Upper lobe of right lung (tissue), 1 donor: Measurements from ENCODE around the gene WFS1. TPM values are rescaled to one million over a fixed set of nuclear protein-coding genes. Genes with fewer than 3 reads are reported as not detected.
A peak's percentile ranks its signal among the peaks of the same experiment; 100 is the strongest.

Experiments used
- ATAC-seq: fragments of 200-7000 bp; cut with Tn5 transposase; one replicate; pipeline ENCODE4 v1.9.1; 2020; ENCODE audit warnings: mild to moderate bottlenecking, moderate library complexity
- DNase-seq: peaks from one replicate; pipeline ENCODE4 v3.0.0-alpha.2; 2020
- H3K27ac ChIP-seq: fragments of 200-600 bp; one replicate; pipeline ENCODE4 v1.8.0; 2022
- H3K27me3 ChIP-seq: fragments of 200-600 bp; one replicate; pipeline ENCODE4 v1.8.0; 2022; ENCODE audit warnings: mild to moderate bottlenecking
- H3K36me3 ChIP-seq: fragments of 200-600 bp; one replicate; pipeline ENCODE4 v1.8.0; 2022
- H3K4me1 ChIP-seq: fragments of 200-600 bp; one replicate; pipeline ENCODE4 v1.8.0; 2022
- H3K4me3 ChIP-seq: fragments of 200-600 bp; one replicate; pipeline ENCODE4 v1.8.0; 2022; ENCODE audit warnings: mild to moderate bottlenecking
- H3K9me3 ChIP-seq: fragments of 200-600 bp; one replicate; pipeline ENCODE4 v1.8.0; 2022
- intact Hi-C: fragments of 100-400 bp; cut with DNase I; formaldehyde crosslinking; loops from one replicate; pipeline ENCODE4 v1.11.0; 2022
- total RNA-seq: library from RNA; stranded (reverse); fragmentation: NEBNext Ultra II Directional; extraction: Animal tissue kit (Norgen Biotek cat#: 25700); gene quantifications from one replicate; pipeline ENCODE4 v1.2.1, GENCODE V29; 2021
- TF ChIP-seq, protein P1 (sequence below): fragments of 200-600 bp; IDR thresholded peaks from one replicate; pipeline ENCODE4 v1.8.0; 2022; ENCODE audit warnings: antibody characterized with exemption
- donor health status: DM: no; HTN: yes; CAD: no; lungs with severe emphysema.

The WFS1 gene
- total RNA-seq, 1 donor from 2014 or later = 110 TPM

DNA sequence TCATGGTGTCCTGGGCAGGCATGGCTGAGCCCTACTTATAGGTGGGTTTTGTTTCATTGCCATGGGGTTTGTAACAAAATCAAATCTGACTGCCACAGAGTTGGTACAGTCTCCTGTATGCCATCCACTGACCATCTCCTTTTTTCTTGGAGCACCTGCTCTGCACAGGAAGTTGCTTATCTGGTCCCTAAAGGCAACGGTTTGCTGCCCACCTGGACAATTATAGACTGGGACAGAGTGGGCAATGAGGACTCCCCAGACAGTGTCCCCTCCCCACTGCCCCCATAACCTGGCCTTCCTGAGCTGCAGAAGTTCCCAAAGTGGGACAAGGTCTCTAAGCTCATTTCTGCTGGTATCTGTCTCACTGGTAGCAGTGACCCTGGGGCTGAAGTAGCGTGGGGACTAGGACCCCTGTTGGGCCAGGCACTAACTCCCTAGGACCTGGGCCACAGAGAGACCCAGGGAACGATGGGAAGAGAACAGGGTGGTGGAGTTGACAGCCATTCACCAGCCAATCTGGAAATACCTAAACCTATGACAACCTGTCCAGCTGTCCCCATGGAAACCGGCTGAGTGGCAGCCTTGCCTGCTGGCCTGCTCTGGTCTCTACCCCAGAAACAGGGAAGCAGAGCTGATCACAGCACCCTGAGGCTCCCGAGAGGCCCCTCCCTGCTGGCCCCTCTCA is 64.7 kb downstream of the WFS1 start:
- TF ChIP-seq, protein P1, sequence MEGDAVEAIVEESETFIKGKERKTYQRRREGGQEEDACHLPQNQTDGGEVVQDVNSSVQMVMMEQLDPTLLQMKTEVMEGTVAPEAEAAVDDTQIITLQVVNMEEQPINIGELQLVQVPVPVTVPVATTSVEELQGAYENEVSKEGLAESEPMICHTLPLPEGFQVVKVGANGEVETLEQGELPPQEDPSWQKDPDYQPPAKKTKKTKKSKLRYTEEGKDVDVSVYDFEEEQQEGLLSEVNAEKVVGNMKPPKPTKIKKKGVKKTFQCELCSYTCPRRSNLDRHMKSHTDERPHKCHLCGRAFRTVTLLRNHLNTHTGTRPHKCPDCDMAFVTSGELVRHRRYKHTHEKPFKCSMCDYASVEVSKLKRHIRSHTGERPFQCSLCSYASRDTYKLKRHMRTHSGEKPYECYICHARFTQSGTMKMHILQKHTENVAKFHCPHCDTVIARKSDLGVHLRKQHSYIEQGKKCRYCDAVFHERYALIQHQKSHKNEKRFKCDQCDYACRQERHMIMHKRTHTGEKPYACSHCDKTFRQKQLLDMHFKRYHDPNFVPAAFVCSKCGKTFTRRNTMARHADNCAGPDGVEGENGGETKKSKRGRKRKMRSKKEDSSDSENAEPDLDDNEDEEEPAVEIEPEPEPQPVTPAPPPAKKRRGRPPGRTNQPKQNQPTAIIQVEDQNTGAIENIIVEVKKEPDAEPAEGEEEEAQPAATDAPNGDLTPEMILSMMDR = no peak
- peaks cover 30% of the 10 kb centered on the region for H3K27me3 ChIP-seq
- H3K36me3 ChIP-seq = no peaks in the 10 kb centered on the region
- intact Hi-C loops = no loop called here
- H3K9me3 ChIP-seq = no peaks in the 10 kb centered on the region
- H3K4me3 ChIP-seq = no peak overlapping the region
- no peaks in the 10 kb centered on the region for H3K4me1 ChIP-seq
- DNase-seq (no peak), ATAC-seq (no peak)
- H3K27ac ChIP-seq = no peak overlapping the region

DNA sequence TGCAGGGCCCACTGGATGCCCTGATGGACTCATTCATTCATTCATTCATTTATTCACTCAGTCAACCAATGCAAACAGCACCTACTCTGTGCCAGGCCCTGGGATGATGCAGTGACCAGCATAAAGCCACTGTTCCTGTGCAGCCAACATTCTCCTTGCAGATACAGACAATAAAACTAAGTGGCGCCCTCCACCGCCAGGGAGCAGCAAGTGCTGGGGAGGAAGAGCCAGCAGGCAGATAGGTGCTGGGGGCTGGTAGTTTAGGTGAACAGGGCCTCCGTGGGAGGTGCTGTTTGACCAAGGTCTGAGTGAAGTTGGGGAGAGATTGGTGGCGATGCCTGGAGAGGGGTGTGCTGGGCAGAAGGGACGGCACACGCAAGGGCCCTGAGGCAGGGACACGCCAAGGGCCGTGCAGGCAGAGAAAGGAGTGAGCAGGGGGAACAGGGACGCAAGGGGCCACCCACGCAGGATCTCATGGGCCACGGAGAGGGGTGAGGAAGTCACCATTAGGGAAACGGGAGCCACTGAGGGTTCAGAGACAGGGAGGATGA is 65.5 kb downstream of the WFS1 start:
- no peaks in the 10 kb centered on the region for H3K36me3 ChIP-seq
- no peaks in the 10 kb centered on the region for H3K9me3 ChIP-seq
- H3K4me1 ChIP-seq = no peaks in the 10 kb centered on the region
- no peak for DNase-seq
- intact Hi-C loops = no loop called here
- H3K4me3 ChIP-seq = no peak overlapping the region
- peaks cover 38% of the 10 kb centered on the region for H3K27me3 ChIP-seq
- ATAC-seq = no peak
- H3K27ac ChIP-seq = no peak overlapping the region
- TF ChIP-seq, protein P1 = no peak

DNA sequence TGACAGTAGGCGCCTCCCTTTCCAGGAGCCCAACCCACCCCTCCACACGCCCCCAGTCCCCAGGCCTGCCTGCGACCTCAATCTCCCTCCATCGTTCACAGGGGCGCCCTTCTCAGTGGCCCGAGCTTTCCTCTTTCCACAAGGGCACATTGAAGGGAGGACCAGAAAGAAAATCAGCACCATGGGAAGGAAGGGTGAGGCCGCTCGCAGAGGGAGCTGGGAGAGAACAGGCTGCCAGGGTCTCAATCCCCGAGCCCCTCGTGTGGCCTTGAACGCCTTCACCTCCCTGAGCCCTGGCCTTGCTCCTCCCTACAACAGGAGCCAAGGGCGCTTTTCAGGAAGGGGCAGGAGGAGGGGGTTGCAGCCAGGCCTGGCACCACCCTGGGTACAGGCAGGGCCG is 66.5 kb downstream of the WFS1 start:
- H3K4me1 ChIP-seq = no peaks in the 10 kb centered on the region
- intact Hi-C loops = no loop called here
- H3K9me3 ChIP-seq = no peaks in the 10 kb centered on the region
- peaks cover 47% of the 10 kb centered on the region for H3K27me3 ChIP-seq
- no peak overlapping the region for H3K27ac ChIP-seq
- TF ChIP-seq, protein P1 = no peak
- H3K36me3 ChIP-seq = no peaks in the 10 kb centered on the region
- no peak overlapping the region for H3K4me3 ChIP-seq
- ATAC-seq (no peak), DNase-seq (no peak)

DNA sequence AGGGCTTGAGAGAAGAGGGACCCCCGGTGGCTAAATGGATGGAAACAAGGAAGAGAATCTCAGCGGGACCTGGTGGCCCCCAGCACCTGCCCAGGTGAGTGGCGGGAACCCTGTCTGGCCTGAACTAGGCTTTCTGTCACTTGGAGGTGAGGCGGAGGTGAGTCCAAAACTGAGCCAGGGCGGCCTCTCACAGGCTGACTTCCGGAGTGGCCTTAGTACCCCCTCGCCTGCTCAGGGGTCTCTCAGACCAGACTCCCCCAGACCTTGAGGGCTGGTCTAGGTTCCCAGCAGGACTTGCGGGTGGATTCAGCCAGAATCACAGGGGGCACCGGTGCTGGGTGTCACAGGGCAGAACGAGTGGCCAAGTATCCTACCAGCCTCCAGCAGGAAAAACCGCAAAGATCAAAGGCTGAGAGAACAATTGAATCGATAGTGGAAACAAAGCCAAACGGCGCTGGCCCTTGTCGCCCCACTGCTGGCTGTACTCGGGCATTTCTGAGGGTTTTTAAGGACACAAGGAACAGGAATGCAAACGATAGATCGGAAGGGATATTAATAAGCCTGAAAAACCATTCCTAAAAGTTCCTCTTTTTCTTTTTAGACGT is 67.8 kb downstream of the WFS1 start:
- no peak overlapping the region for H3K4me3 ChIP-seq
- no peak overlapping the region for H3K27ac ChIP-seq
- H3K4me1 ChIP-seq = no peaks in the 10 kb centered on the region
- DNase-seq (no peak), ATAC-seq (no peak)
- intact Hi-C loops = no loop called here
- TF ChIP-seq, protein P1 = no peak
- no peaks in the 10 kb centered on the region for H3K36me3 ChIP-seq
- H3K9me3 ChIP-seq = no peaks in the 10 kb centered on the region
- peaks cover 47% of the 10 kb centered on the region for H3K27me3 ChIP-seq

DNA sequence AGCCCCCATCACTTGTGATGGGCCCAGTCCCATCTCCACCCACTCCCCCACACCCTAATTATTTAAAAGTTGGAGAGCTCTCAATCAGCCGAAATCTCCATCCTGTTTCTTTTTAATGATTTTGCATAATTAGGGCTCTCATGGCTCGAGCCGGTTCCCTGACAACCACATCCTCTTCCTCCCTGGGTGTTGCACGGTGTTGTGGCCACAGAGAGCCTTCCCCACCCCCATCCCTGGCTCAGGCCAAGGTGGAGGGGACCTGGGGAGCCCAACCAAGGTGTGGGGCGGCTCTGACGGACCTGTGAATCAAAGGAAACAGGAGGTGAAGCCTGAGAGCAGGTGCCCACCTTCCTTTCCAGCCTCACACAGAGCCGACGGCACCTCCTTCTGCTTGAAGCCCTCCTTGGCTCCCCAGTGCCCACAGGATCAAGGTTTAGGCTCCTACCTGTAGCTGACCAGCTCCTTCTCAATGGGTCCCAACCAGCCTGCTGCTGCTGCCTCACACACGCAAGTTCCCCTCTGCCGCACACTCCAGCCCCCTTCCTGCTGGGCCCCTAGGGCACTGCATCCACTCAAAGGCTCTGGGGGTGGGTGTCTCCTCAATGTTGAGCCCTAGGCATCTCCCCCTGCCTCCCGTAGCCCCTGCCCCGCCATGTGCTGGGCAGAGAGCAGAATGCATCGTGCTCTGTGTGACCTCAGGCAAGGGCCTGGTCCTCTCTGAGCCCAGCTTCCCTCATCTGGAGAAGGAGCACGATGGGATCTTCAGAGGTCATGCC is 68.7 kb downstream of the WFS1 start:
- ATAC-seq = peak; percentile 13

More for the DNA sequence above, 68.7 kb downstream of the WFS1 start:
- Histone ChIP-seq H3K4me1 (no peaks in the 10 kb centered on the region), H3K9me3 (no peaks in the 10 kb centered on the region), H3K36me3 (no peaks in the 10 kb centered on the region), H3K4me3 (no peak overlapping the region), H3K27ac (no peak overlapping the region), H3K27me3 (peaks cover 47% of the 10 kb centered on the region)
- TF ChIP-seq, protein P1 = no peak
- DNase-seq = no peak
- intact Hi-C loops = no loop called here
